Uterus (tissue), 4 donors: Measurements from ENCODE around the gene GPR65. TPM values are rescaled to one million over a fixed set of nuclear protein-coding genes. Genes with fewer than 3 reads are reported as not detected.

Experiments
- DNase-seq, 2 donors: peaks; one replicate each; pipeline ENCODE4 v3.0.0-alpha.2; 2019 to 2020
- H3K27ac ChIP-seq, 2 donors: fragments of 200-600 bp; sonication (generic); 1 replicate in 1 of 2; 2 replicates in 1 of 2; pipeline ENCODE4 v1.5.1; 2016 to 2018
- H3K27me3 ChIP-seq, 2 donors: fragments of 200-600 bp; sonication (generic); one replicate each; pipeline ENCODE4 v1.5.1; 2018 to 2019; ENCODE audit warnings: control low read depth in 1 of 2
- H3K36me3 ChIP-seq, 2 donors: fragments of 200-600 bp; sonication (generic); one replicate each; pipeline ENCODE4 v1.5.1; 2019; ENCODE audit warnings: control low read depth in 1 of 2
- H3K4me1 ChIP-seq, 2 donors: fragments of 200-600 bp; sonication (generic); one replicate each; pipeline ENCODE4 v1.5.1; 2018 to 2019; ENCODE audit warnings: control low read depth in 1 of 2
- H3K4me3 ChIP-seq, 2 donors: fragments of 200-600 bp; sonication (generic); 1 replicate in 1 of 2; 2 replicates in 1 of 2; pipeline ENCODE4 v1.5.1; 2018 to 2019; ENCODE audit warnings: mild to moderate bottlenecking in 1 of 2
- H3K9me3 ChIP-seq, 2 donors: fragments of 200-600 bp; sonication (generic); one replicate each; pipeline ENCODE4 v1.5.1; 2019; ENCODE audit warnings: control low read depth in 1 of 2
- POLR2A ChIP-seq, 2 donors: fragments of 450-650 bp; IDR thresholded peaks; one replicate each; pipeline ENCODE4 v1.6.1; 2016; ENCODE audit warnings: antibody characterized with exemption in 2 of 2, mild to moderate bottlenecking in 1 of 2, moderate library complexity in 1 of 2
- intact Hi-C: fragments of 100-400 bp; cut with DNase I; formaldehyde crosslinking; loops from one replicate; pipeline ENCODE4 v1.15.1; 2023; ENCODE audit warnings: low total_unique reads
- total RNA-seq, 4 donors: library from RNA; depleted of rRNA in 3 of 4; stranded (reverse); fragments of >200 nt in 3 of 4; gene quantifications; one replicate each; pipeline versions ENCODE4 v1.1.0 to v1.2.4, GENCODE V29; 2014 to 2023
- TF ChIP-seq, protein P1 (sequence below), 4 experiments: fragments of 200-600 bp in 2 of 4; fragments of 450-650 bp in 2 of 4; sonication (generic) in 2 of 4; IDR thresholded peaks; one replicate each; pipeline ENCODE4 v1.5.1; 2016 to 2019; ENCODE audit warnings: antibody characterized with exemption in 4 of 4, mild to moderate bottlenecking in 2 of 4, moderate library complexity in 1 of 4
- donor health status: DM: yes; HTN: yes; CAD: no.

GPR65 gene
- total RNA-seq, 4 donors from 2014 or later = 0.76 to 2.6 (median 1.6) TPM

DNA sequence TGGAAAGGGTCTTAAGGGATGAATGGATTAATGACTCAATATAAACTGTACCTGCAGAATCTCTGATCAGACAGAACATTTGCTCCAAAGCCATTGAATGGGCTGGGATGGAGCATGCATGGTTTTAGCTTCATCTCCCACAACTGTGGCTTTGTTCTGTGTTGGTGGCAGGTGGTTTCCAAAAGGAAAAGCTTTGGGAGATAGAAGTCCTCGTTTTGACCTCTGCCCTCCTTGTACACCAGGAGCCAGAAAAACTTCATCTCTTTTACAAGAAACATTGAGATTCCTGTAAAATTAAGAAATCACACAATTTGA, 39.5 kb downstream of the GPR65 start:
- H3K36me3 ChIP-seq = no peaks in the 10 kb centered on the region
- no peak overlapping the region for H3K4me3 ChIP-seq
- TF ChIP-seq POLR2A (IDR thresholded peaks at IDR 0.05) = no peak
- TF ChIP-seq, protein P1, sequence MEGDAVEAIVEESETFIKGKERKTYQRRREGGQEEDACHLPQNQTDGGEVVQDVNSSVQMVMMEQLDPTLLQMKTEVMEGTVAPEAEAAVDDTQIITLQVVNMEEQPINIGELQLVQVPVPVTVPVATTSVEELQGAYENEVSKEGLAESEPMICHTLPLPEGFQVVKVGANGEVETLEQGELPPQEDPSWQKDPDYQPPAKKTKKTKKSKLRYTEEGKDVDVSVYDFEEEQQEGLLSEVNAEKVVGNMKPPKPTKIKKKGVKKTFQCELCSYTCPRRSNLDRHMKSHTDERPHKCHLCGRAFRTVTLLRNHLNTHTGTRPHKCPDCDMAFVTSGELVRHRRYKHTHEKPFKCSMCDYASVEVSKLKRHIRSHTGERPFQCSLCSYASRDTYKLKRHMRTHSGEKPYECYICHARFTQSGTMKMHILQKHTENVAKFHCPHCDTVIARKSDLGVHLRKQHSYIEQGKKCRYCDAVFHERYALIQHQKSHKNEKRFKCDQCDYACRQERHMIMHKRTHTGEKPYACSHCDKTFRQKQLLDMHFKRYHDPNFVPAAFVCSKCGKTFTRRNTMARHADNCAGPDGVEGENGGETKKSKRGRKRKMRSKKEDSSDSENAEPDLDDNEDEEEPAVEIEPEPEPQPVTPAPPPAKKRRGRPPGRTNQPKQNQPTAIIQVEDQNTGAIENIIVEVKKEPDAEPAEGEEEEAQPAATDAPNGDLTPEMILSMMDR (IDR thresholded peaks at IDR 0.05) = no peak
- no peaks in the 10 kb centered on the region for H3K4me1 ChIP-seq
- intact Hi-C loops = no loop called here
- DNase-seq = no peak
- no peaks in the 10 kb centered on the region for H3K9me3 ChIP-seq
- no peaks in the 10 kb centered on the region for H3K27me3 ChIP-seq
- H3K27ac ChIP-seq = no peak overlapping the region

DNA sequence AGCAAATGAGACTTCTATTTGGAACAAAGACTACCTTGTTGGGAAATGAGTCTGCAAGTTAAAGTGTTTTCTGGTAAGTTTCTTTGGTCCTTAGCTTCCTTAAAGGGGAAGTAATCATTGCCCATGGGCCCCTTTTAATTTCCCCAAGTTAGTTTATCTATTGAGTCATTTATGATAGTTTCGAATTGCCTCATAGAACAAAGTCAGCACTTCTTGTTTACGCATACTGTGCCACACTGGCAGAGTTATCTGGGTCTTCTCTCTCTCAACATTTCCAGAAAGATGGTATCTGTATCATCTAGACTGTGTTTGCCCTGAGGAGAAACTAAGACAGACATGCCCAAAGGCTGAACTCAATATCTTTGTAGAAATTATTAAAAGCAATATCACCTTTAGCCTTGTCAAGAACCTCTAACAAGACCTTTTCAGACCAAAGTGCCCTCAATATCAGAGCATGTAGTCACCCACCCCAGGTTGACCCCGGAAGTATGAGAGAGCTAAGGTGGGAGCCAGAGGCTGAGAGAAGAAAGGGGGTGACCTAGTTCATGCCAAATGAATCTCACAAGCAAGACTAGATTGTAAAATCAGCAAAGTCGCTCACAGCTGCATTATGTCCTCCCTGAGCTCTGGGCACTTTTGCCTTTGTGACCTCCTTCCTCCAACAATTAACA, 40.0 kb downstream of the GPR65 start:
- no peaks in the 10 kb centered on the region for H3K36me3 ChIP-seq
- no peaks in the 10 kb centered on the region for H3K9me3 ChIP-seq
- H3K4me1 ChIP-seq = no peaks in the 10 kb centered on the region
- no peak overlapping the region for H3K4me3 ChIP-seq
- intact Hi-C loops = no loop called here
- no peak for DNase-seq
- H3K27me3 ChIP-seq = no peaks in the 10 kb centered on the region
- TF ChIP-seq, protein P1 (IDR thresholded peaks at IDR 0.05) = no peak
- no peak for TF ChIP-seq POLR2A (IDR thresholded peaks at IDR 0.05)
- H3K27ac ChIP-seq = no peak overlapping the region

DNA sequence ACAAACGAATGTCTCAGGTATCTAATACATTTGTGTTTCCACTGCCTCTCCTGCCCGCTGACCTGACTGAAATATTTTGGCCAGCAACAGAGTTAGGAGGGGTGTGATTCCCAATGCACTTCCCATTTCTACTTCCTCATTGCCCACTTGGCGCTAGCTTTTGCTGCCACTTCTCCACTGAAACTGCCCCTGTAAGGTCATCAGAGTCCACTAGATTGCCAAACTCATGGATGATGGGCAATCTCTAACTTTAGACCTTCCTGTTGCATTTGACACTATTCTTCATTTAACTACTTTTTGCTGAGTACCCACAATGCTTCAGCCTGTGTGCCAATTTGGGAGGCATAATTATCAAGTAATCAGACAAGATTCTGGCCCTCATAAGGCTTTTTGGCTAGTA, 40.8 kb downstream of the GPR65 start:
- DNase-seq = no peak
- H3K27me3 ChIP-seq = no peaks in the 10 kb centered on the region
- H3K4me1 ChIP-seq = no peaks in the 10 kb centered on the region
- H3K27ac ChIP-seq = no peak overlapping the region
- no peak overlapping the region for H3K4me3 ChIP-seq
- no peaks in the 10 kb centered on the region for H3K9me3 ChIP-seq
- no peak for TF ChIP-seq POLR2A (IDR thresholded peaks at IDR 0.05)
- TF ChIP-seq, protein P1 (IDR thresholded peaks at IDR 0.05) = no peak
- intact Hi-C loops = no loop called here
- H3K36me3 ChIP-seq = no peaks in the 10 kb centered on the region

DNA sequence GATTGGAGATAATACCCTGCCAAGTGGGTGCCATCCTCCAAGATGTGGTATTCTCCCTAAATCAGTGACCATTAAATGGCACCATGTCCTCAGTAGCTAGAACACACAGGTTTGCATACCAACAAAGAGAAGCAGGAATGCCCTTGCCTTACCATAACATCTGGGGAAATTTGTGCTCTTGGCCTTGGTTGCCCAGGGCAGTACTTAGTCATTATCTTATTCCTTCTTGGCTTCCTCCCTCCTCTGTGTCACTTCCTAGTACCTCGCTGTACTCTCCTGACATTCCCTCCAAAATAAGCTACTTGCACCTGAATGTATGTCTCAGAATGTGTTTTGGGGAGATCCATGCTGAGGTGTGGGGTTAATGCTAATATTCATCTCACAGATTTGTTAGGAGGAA, 43.4 kb downstream of the GPR65 start:
- no peak overlapping the region for H3K27ac ChIP-seq
- no peaks in the 10 kb centered on the region for H3K27me3 ChIP-seq
- no peaks in the 10 kb centered on the region for H3K4me1 ChIP-seq
- no peak for TF ChIP-seq POLR2A (IDR thresholded peaks at IDR 0.05)
- TF ChIP-seq, protein P1 (IDR thresholded peaks at IDR 0.05) = no peak
- intact Hi-C loops = no loop called here
- DNase-seq = no peak
- no peaks in the 10 kb centered on the region for H3K9me3 ChIP-seq
- no peaks in the 10 kb centered on the region for H3K36me3 ChIP-seq
- no peak overlapping the region for H3K4me3 ChIP-seq

DNA sequence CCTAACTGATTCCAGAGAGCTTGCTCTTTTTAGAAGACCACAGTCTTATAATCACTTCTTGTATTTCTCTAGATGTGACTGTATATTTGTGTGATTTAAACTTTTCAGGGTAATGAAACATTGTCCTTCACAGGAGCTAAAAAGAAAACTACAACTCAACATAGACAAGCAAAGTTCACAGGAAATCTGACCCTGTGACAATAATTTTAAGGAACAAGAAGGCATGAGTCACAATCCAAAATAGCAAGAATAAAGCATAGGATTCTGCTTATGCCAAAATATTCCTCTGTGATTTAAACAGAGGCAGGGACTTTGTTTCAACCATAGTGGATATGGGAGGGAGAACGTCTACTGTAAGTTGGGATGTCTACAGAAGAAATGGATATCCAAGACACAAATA, 44.3 kb downstream of the GPR65 start:
- Histone ChIP-seq H3K27ac (no peak overlapping the region), H3K9me3 (no peaks in the 10 kb centered on the region), H3K4me1 (no peaks in the 10 kb centered on the region), H3K36me3 (no peaks in the 10 kb centered on the region), H3K4me3 (no peak overlapping the region), H3K27me3 (no peaks in the 10 kb centered on the region)
- intact Hi-C loops = no loop called here
- no peak for DNase-seq
- no peak for TF ChIP-seq POLR2A (IDR thresholded peaks at IDR 0.05)
- TF ChIP-seq, protein P1 (IDR thresholded peaks at IDR 0.05) = no peak
